ENCODE data around the gene PUM1.

PUM1 gene

GRCh38 chr1:30919025-30919881, 146.3 kb downstream of the PUM1 start:
- no peak for DNase-seq (ENCODE audit: low spot score)
- no peak for TF ChIP-seq CTCF (IDR thresholded peaks at IDR 0.05; ENCODE audit: extremely low read depth, missing control alignments)

- no peak for TF ChIP-seq CTCF (IDR thresholded peaks at IDR 0.05; ENCODE audit: extremely low read depth, missing control alignments)
- no peak for DNase-seq (ENCODE audit: low spot score)
Measured at GRCh38 chr1:30916296-30916695, 149.2 kb downstream of the PUM1 start.

- DNase-seq (ENCODE audit: low spot score), result no peak
- no peak for TF ChIP-seq CTCF (IDR thresholded peaks at IDR 0.05; ENCODE audit: extremely low read depth, missing control alignments)
Measured at GRCh38 chr1:30915491-30916230, 149.9 kb downstream of the PUM1 start.

- DNase-seq (ENCODE audit: low spot score), result no peak
- TF ChIP-seq CTCF (IDR thresholded peaks at IDR 0.05; ENCODE audit: extremely low read depth, missing control alignments), result no peak
Measured at GRCh38 chr1:30914931-30915330, 150.6 kb downstream of the PUM1 start.

- DNase-seq (ENCODE audit: low spot score), result no peak
Measured at GRCh38 chr1:30914587-30914922, 151.0 kb downstream of the PUM1 start.

GRCh38 chr1:30912913-30913652, 152.4 kb downstream of the PUM1 start:
- DNase-seq (ENCODE audit: low spot score), result no peak

More at GRCh38 chr1:30914587-30914922, 151.0 kb downstream of the PUM1 start:
- TF ChIP-seq CTCF (IDR thresholded peaks at IDR 0.05; ENCODE audit: extremely low read depth, missing control alignments), result no peak

More at GRCh38 chr1:30912913-30913652, 152.4 kb downstream of the PUM1 start:
- TF ChIP-seq CTCF (IDR thresholded peaks at IDR 0.05; ENCODE audit: extremely low read depth, missing control alignments), result no peak
